Astrocyte of the spinal cord (primary cell): Measurements from ENCODE around the gene CWC22.
A peak's percentile ranks its signal among the peaks of the same experiment; 100 is the strongest.

ENCODE experiments used
- DNase-seq: peaks from one replicate; pipeline ENCODE4 v3.0.0; 2011; ENCODE audit warnings: low read depth, low spot score
- H3K4me3 ChIP-seq: 2 replicates; pipeline ENCODE4 v1.5.1; 2011; ENCODE audit warnings: low read depth, mild to moderate bottlenecking, low read length, moderate library complexity
- CTCF ChIP-seq: IDR thresholded peaks from 2 replicates; pipeline ENCODE4 v1.5.1; 2012; ENCODE audit warnings: low read depth, mild to moderate bottlenecking, low read length, inconsistent platforms
- in situ Hi-C: cut with HindIII; loops from 2 replicates; pipeline ENCODE4 v1.10.0; 2017; ENCODE audit warnings: low sequenced_read_pairs

CWC22 gene

GRCh38 chr2:179946810-179947615 is 60.1 kb downstream of the CWC22 start:
- no peak for TF ChIP-seq CTCF
- in situ Hi-C loops = no loop called here
- DNase-seq = no peak
- no peak overlapping the region for H3K4me3 ChIP-seq

GRCh38 chr2:179946346-179946745 is 60.8 kb downstream of the CWC22 start:
- H3K4me3 ChIP-seq = no peak overlapping the region
- in situ Hi-C loops = no loop called here
- TF ChIP-seq CTCF = no peak
- no peak for DNase-seq

GRCh38 chr2:179939259-179939658 is 67.8 kb downstream of the CWC22 start:
- TF ChIP-seq CTCF = no peak
- no peak overlapping the region for H3K4me3 ChIP-seq
- in situ Hi-C loops = no loop called here
- DNase-seq = no peak

- TF ChIP-seq CTCF = no peak
- no peak for DNase-seq
- H3K4me3 ChIP-seq = no peak overlapping the region
- in situ Hi-C loops = no loop called here
Observed at GRCh38 chr2:179938026-179938425, 69.1 kb downstream of the CWC22 start.

- no peak for DNase-seq
- in situ Hi-C loops = no loop called here
- peak; percentile 53 for TF ChIP-seq CTCF
- H3K4me3 ChIP-seq = no peak overlapping the region
Observed at GRCh38 chr2:179936654-179937053, 70.4 kb downstream of the CWC22 start.

GRCh38 chr2:179936141-179936540 is 71.0 kb downstream of the CWC22 start:
- DNase-seq = no peak
- TF ChIP-seq CTCF = no peak
- in situ Hi-C loops = no loop called here

More at GRCh38 chr2:179936141-179936540, 71.0 kb downstream of the CWC22 start:
- no peak overlapping the region for H3K4me3 ChIP-seq
